ENCODE data around the gene KHDRBS1. TPM values are rescaled to one million over a fixed set of nuclear protein-coding genes. Genes with fewer than 3 reads are reported as not detected.

Gene KHDRBS1, protein sequence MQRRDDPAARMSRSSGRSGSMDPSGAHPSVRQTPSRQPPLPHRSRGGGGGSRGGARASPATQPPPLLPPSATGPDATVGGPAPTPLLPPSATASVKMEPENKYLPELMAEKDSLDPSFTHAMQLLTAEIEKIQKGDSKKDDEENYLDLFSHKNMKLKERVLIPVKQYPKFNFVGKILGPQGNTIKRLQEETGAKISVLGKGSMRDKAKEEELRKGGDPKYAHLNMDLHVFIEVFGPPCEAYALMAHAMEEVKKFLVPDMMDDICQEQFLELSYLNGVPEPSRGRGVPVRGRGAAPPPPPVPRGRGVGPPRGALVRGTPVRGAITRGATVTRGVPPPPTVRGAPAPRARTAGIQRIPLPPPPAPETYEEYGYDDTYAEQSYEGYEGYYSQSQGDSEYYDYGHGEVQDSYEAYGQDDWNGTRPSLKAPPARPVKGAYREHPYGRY
- 161 and 172 TPM in 2 replicates for total RNA-seq (2021)
- percentile 96 among the genes with signal in this experiment for Bru-seq, nascent RNA
- BruChase-seq, experiment 1, labeled RNA remaining after a 2-hour chase: percentile 91 among the genes with signal in this experiment
- percentile 96 among the genes with signal in this experiment for BruChase-seq, experiment 2, labeled RNA remaining after a 6-hour chase
- long read RNA-seq, transcript KHDRBS1-202 (9 exons, 2,757 nt): major isoform, 246 of 307 reads
- long read RNA-seq, transcript KHDRBS1-204 (8 exons, 1,215 nt): minor isoform, 9 of 307 reads
- long read RNA-seq, partial matches to known transcripts: 18 of 307 reads
- long read RNA-seq, other reads (novel, unspliced or antisense): 32 of 307 reads

DNA sequence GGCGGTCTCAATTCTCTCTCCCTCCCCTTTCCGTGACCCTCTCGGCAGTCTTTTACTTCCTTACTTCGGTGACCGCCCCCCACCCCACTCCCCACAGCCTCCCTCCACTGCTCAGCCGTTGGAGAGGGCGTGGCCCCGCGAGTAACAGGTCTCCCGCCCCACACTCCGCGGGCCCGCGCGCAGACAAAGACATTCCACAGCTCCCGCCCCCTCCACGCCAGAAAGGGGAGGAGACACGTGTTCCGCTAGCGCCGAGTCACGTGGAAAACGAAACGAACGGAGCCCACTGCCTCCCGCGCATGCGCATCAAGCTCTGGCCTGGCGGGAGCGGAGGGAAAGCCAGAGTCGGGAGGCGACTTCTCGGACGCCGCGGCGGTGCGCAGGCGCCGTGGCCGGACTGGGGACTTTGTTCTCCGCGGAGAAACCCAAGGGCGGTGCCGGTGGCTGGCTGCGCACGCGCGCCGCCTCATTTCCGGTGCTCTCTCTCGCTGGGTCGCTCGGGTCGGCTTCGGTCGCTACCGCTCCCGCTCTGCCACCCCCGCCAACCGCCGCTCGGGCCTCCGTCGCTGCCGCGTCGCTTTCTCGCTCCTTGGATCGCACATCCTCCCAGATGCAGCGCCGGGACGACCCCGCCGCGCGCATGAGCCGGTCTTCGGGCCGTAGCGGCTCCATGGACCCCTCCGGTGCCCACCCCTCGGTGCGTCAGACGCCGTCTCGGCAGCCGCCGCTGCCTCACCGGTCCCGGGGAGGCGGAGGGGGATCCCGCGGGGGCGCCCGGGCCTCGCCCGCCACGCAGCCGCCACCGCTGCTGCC is at the start of gene KHDRBS1:
Gene KHDRBS1, plus strand, starts transcription at position 483 of the 813 bp plus-strand sequence. Its CDS starts 128 bp downstream, at position 611.
- intact Hi-C loops (cut with micrococcal nuclease; ENCODE audit: unreplicated experiment): loop anchor here (5.0 kb wide), 2 partner anchors 251 to 339 kb away; partner anchors contain the start of gene ADGRB2
- POLR2A ChIA-PET (ENCODE audit: unreplicated experiment): interaction anchor here (0.6 to 0.9 kb wide), 7 partner anchors 33 to 861 kb away, joined by 3 to 22 read pairs (median 3); no protein-coding TSS in a partner anchor

DNA sequence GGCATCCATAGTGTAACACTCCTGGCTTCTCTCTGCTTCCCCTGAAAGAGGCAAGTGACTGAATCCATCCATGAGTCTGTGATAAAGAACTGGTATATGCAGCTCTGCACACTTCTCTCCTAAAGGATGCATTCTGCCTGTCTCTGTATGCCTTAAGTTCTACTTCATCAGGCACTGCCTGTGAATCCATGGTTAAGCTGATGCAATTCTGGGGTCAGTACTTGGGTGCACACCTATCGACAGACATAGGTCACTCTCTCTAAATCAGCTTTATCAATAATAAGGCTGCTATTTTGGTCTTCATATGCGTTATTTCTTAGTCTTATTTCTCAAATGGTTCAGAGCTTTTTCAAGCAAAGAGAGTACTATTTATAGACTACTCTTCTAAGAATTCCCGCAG is 42.8 kb upstream of the KHDRBS1 start:
- ChIA-PET POLR2A (ENCODE audit: unreplicated experiment) (interaction anchor here (0.6 to 0.7 kb wide), 3 partner anchors 16 to 182 kb away, joined by 3 to 17 read pairs (median 3); no protein-coding TSS in a partner anchor), CTCF (interaction anchor here (0.7 kb wide), 1 partner anchor 34 kb away, joined by 4 read pairs; no protein-coding TSS in a partner anchor)
- TF ChIP-seq, protein P1, sequence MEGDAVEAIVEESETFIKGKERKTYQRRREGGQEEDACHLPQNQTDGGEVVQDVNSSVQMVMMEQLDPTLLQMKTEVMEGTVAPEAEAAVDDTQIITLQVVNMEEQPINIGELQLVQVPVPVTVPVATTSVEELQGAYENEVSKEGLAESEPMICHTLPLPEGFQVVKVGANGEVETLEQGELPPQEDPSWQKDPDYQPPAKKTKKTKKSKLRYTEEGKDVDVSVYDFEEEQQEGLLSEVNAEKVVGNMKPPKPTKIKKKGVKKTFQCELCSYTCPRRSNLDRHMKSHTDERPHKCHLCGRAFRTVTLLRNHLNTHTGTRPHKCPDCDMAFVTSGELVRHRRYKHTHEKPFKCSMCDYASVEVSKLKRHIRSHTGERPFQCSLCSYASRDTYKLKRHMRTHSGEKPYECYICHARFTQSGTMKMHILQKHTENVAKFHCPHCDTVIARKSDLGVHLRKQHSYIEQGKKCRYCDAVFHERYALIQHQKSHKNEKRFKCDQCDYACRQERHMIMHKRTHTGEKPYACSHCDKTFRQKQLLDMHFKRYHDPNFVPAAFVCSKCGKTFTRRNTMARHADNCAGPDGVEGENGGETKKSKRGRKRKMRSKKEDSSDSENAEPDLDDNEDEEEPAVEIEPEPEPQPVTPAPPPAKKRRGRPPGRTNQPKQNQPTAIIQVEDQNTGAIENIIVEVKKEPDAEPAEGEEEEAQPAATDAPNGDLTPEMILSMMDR (conservative IDR thresholded peaks at IDR 0.05): no peak
- TF ChIP-seq EZH2 (IDR thresholded peaks at IDR 0.05; ENCODE audit: low read depth): no peak
- Histone ChIP-seq H3K79me2 (ENCODE audit: low read depth) (no peaks in the 10 kb centered on the region), H3K4me1 (replicated peaks; ENCODE audit: insufficient read depth) (no peaks in the 10 kb centered on the region), H3F3A (ENCODE audit: insufficient read depth, low read depth) (no peaks in the 10 kb centered on the region), H3K4me3 (no peak overlapping the region), H3K4me2 (no peak overlapping the region), H2AFZ (no peak overlapping the region), H4K20me1 (ENCODE audit: insufficient read depth) (no peaks in the 10 kb centered on the region), H3K36me3 (ENCODE audit: low read depth) (no peaks in the 10 kb centered on the region), H3K9me3 (ENCODE audit: insufficient read depth, low read depth) (no peaks in the 10 kb centered on the region), H3K9me2 (ENCODE audit: insufficient read depth) (no peaks in the 10 kb centered on the region), H3K27ac (no peak overlapping the region), H3K27me3 (ENCODE audit: insufficient read depth, low read depth) (no peaks in the 10 kb centered on the region)
- intact Hi-C loops (cut with micrococcal nuclease; ENCODE audit: unreplicated experiment): no loop called here
- no TSS peak for BruUV-seq (replicated peaks)
- DNase-seq: no peak

More for the DNA sequence above, at the start of gene KHDRBS1:
- peaks cover 7% of the 10 kb centered on the region; the same call in 1 of the 2 replicates for H3F3A ChIP-seq (ENCODE audit: insufficient read depth, low read depth)
- no TSS peak for BruUV-seq (replicated peaks)
- no peak for TF ChIP-seq EZH2 (IDR thresholded peaks at IDR 0.05; ENCODE audit: low read depth)
- TF ChIP-seq, protein P1 (conservative IDR thresholded peaks at IDR 0.05): no peak
- H3K4me1 ChIP-seq (replicated peaks; ENCODE audit: insufficient read depth): peaks cover 23% of the 10 kb centered on the region
- peak within 1 kb of the TSS; percentile 91 for H3K4me3 ChIP-seq
- H3K4me2 ChIP-seq: peak within 1 kb of the TSS; percentile 94
- H3K9me2 ChIP-seq (ENCODE audit: insufficient read depth): no peaks in the 10 kb centered on the region
- H3K9me3 ChIP-seq (ENCODE audit: insufficient read depth, low read depth): no peaks in the 10 kb centered on the region
- H3K79me2 ChIP-seq (ENCODE audit: low read depth): peaks cover 49% of the 10 kb centered on the region
- H3K36me3 ChIP-seq (ENCODE audit: low read depth): peaks cover 9% of the 10 kb centered on the region; the same call in 1 of the 2 replicates
- no peaks in the 10 kb centered on the region for H3K27me3 ChIP-seq (ENCODE audit: insufficient read depth, low read depth)
- peak within 1 kb of the TSS; percentile 91 for H2AFZ ChIP-seq
- peak within 1 kb of the TSS; percentile 74 for H3K27ac ChIP-seq
- DNase-seq: peak; percentile 95 to 98
- CTCF ChIA-PET: no interaction called here
- H4K20me1 ChIP-seq (ENCODE audit: insufficient read depth): peaks cover 41% of the 10 kb centered on the region

DNA sequence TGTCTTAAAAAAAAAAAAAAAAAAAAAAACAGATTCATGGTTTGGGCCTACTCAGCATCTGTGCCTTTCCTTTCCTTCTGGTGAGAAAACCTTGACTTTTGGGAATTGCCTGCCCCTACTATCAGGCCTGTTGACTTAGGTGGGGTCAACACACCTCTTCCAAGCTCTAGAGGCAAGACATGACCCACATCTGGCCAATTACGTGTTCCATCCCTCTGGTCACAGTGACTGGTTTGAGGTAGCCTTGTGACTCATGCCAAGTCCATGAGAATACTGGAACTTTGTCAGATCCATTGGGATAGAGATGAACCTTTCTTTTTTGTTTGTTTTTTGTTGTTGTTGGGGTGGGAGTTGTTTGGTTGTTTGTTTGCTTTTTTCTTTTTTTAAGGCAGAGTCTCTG is 37.3 kb upstream of the KHDRBS1 start:
- Histone ChIP-seq H4K20me1 (ENCODE audit: insufficient read depth) (no peaks in the 10 kb centered on the region), H3K27me3 (ENCODE audit: insufficient read depth, low read depth) (no peaks in the 10 kb centered on the region), H3K79me2 (ENCODE audit: low read depth) (no peaks in the 10 kb centered on the region), H3K27ac (no peak overlapping the region), H3K4me3 (no peak overlapping the region), H3K9me2 (ENCODE audit: insufficient read depth) (no peaks in the 10 kb centered on the region), H3K4me2 (no peak overlapping the region), H3F3A (ENCODE audit: insufficient read depth, low read depth) (no peaks in the 10 kb centered on the region), H2AFZ (no peak overlapping the region), H3K36me3 (ENCODE audit: low read depth) (no peaks in the 10 kb centered on the region), H3K4me1 (replicated peaks; ENCODE audit: insufficient read depth) (no peaks in the 10 kb centered on the region), H3K9me3 (ENCODE audit: insufficient read depth, low read depth) (no peaks in the 10 kb centered on the region)
- no TSS peak for BruUV-seq (replicated peaks)
- ChIA-PET POLR2A (ENCODE audit: unreplicated experiment) (no interaction called here), CTCF (no interaction called here)
- intact Hi-C loops (cut with micrococcal nuclease; ENCODE audit: unreplicated experiment): no loop called here
- DNase-seq: no peak
- TF ChIP-seq EZH2 (IDR thresholded peaks at IDR 0.05; ENCODE audit: low read depth): no peak

Measured in PC-9 (cell line).